GM18505 (cell line): Measurements from ENCODE around the gene COASY.
"Not testable (repeated sequence)": the region's sequence is repeated elsewhere in the genome, so short reads cannot be mapped to it uniquely, and the experiment has no call there.

Experiments used
- ATAC-seq: cut with Tn5 transposase; IDR thresholded peaks from one replicate; pipeline ENCODE4 v1.9.1; 2021; ENCODE audit not compliant: unreplicated experiment
- POLR2A ChIP-seq: IDR thresholded peaks from 4 replicates; pipeline ENCODE4 v1.6.1; 2011; ENCODE audit warnings: borderline replicate concordance; ENCODE audit not compliant: insufficient read depth, insufficient read length; ENCODE audit errors: extremely low read depth

Gene COASY

GRCh38 chr17:42537156-42537805 is 24.7 kb upstream of the COASY start:
- ATAC-seq = no peak
- TF ChIP-seq POLR2A = peak; percentile 3

DNA sequence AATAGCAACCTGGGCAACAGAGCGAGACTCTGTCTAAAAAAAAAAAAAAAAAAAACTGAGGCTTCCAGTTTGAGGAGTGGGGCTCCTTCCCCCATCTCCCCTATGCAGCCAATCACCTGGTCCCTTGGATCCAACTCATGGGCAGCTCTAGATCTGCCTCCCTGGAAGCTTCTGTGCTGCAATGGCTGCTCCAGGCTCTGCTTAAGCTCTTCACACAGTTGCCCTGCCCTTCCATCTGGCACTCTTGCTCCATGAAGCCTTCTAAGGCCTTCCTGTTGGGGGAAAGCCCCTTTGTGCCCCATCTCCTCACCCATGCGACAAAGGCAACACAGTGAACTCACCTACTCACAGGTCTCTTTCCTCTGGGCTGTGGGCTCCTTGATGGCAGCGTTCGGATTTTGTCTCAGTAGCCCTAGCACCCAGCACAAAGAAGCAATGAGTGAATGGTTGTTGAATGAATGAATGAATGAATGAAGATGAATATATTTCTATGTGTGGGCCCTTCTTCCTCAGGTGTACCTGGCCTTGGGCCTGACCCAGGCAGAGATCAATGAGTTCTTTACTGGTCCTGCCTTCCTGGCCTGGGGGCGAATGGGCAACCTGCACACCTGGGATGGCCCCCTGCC is 24.0 kb upstream of the COASY start:
- TF ChIP-seq POLR2A = no peak
- no peak for ATAC-seq

DNA sequence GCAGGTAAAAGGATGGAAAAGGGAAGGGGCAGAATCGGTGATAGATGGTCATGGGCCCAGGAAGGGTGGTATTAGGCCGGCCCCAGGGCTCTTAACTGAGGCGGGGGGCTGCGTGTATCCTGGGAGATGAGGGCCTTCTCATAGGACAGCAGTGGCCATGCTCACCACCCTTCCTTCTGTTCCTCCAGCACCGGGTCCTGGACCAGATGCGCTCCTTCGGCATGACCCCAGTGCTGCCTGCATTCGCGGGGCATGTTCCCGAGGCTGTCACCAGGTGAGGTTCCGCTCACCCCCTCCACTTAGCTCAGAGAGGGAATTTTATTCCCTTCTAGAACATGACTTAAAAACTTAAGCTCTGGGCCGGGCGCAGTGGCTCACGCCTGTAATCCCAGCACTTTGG is 23.5 kb upstream of the COASY start:
- no peak for TF ChIP-seq POLR2A
- no peak for ATAC-seq

DNA sequence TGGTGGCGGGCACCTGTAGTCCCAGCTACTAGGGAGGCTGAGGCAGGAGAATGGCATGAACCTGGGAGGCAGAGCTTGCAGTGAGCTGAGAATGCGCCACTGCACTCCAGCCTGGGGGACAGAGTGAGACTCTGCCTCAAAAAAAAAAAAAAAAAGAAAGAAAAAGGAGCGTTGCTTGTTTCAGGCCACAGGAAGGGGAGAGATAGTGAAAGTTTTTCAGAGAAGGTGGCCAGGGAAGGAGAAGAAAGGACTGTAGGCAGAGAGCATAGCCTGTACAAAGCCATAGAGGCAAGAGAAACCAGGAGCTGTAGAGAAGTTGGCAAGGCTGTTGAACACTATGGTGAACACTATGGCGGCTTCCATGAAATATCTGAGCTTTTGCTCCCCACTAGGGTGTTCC is 21.4 kb upstream of the COASY start:
- not testable (repeated sequence) for ATAC-seq

DNA sequence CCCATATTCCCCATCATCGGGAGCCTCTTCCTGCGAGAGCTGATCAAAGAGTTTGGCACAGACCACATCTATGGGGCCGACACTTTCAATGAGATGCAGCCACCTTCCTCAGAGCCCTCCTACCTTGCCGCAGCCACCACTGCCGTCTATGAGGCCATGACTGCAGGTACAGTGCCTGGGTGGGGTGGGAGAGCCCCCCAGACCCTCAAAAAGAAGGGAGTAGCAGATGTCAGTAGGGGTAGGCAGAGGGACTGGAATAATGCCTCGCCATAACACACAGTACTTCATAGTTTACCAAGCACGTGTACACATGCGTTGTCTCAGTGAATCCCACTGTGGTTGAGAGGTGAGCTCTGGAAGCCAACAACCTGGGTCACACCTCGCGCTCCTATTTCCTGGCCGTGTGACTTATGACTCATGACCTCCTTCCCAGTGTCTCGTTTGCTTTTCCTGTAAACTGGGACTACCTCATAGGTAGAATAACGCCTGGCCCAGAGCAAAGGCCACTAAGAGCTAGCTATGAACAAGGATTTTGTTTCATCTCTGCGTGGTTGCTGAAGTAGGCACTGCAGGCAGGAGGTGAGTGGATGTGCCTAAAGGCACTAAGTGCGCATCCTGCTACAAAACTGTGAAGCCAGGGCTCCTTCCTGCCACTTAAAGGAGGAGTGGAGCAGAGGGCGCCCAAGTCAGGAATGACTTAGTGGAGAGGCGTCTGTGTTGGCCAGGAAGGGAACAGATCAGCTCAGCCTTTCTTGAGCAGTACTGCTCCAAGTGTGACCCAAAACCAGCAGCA is 20.7 kb upstream of the COASY start:
- no peak for TF ChIP-seq POLR2A
- no peak for ATAC-seq

DNA sequence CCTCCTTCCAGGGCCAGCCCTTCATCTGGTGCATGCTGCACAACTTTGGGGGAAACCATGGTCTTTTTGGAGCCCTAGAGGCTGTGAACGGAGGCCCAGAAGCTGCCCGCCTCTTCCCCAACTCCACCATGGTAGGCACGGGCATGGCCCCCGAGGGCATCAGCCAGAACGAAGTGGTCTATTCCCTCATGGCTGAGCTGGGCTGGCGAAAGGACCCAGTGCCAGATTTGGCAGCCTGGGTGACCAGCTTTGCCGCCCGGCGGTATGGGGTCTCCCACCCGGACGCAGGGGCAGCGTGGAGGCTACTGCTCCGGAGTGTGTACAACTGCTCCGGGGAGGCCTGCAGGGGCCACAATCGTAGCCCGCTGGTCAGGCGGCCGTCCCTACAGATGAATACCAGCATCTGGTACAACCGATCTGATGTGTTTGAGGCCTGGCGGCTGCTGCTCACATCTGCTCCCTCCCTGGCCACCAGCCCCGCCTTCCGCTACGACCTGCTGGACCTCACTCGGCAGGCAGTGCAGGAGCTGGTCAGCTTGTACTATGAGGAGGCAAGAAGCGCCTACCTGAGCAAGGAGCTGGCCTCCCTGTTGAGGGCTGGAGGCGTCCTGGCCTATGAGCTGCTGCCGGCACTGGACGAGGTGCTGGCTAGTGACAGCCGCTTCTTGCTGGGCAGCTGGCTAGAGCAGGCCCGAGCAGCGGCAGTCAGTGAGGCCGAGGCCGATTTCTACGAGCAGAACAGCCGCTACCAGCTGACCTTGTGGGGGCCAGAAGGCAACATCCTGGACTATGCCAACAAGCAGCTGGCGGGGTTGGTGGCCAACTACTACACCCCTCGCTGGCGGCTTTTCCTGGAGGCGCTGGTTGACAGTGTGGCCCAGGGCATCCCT is 18.5 kb upstream of the COASY start:
- no peak for ATAC-seq
- TF ChIP-seq POLR2A = no peak

DNA sequence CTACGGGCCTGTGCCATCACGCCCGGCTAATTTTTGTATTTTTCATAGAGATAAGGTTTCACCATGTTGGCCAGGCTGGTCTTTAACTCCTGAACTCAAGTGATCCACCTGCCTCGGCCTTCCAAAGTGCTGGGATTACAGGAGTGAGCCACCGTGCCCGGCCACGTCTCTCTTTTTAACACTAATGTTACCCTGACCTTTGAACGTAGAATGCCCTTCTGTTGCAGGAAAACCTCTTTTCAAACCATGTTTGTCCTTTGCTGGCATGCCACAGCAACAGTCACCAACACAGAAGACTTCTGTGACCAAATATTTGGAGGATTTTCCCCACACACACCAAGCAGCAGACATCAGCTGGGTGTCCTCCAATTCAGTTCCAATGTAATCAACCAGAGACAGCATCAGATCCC is 17.1 kb upstream of the COASY start:
- peak; percentile 22 for TF ChIP-seq POLR2A

GRCh38 chr17:42545755-42546505 is 16.0 kb upstream of the COASY start:
- not testable (repeated sequence) for ATAC-seq

More for the DNA sequence above, 17.1 kb upstream of the COASY start:
- no peak for ATAC-seq

- TF ChIP-seq POLR2A = no peak
- no peak for ATAC-seq
Measured at GRCh38 chr17:42547001-42547461, 14.9 kb upstream of the COASY start.

DNA sequence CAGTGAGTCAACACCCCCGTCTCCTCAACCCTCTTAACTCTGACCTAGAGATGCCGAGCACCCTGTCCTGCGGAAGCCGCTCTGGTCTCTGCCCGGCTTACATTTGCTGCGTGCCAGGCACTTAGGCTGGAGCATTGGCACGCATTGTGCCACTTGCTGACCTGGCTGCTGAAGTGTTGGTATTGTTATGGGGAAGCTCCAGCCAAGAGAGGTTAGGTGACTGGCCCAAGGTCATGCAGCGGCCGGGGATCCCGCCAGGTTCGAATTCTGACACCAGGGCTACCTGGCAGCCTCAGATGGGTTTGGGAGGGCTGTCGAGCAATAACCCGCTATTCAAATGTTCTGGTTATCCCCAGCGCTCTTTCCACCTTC is 14.3 kb upstream of the COASY start:
- no peak for ATAC-seq

DNA sequence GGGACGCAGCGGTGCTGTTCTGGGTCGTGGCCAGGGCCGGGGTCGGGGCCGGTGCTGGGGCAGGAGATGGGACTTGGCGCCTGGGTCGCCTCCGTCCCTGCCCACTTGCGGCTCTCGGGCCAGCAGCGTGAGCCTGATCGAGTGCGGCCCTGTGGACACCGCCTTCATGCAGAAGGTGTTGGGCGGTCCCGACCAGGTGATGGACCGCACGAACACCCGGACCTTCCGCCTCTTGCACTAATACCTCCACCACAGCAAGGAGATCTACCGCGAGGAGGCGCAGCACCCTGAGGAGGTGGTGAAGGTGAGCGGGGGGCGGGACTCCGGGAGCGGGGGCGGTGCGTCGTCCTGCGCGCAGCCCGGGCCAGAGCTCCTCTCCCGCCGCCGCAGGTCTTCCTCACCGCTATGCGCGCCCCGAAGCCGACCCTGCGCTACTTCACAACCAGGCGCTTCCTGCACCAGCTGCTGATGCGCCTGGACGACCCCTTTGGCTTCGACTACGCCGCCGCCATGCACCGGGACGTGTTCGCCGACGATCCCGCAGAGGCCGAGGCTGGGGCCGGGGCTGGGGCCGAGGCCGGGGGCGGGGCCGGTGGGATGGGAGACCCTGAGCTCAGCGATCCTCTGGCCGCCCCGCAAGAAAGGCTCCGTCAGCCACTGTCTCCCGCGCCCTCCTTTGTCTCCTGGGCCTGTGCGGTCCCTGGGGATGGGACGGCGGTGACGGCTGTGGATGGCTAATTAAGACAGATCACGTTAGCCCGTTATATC is 13.7 kb upstream of the COASY start:
- ATAC-seq = peak; percentile 58

More for the DNA sequence above, 14.3 kb upstream of the COASY start:
- no peak for TF ChIP-seq POLR2A

More for the DNA sequence above, 13.7 kb upstream of the COASY start:
- TF ChIP-seq POLR2A = peak; percentile 41
